ENCODE measurements around the gene NPC2. TPM values are rescaled to one million over a fixed set of nuclear protein-coding genes. Genes with fewer than 3 reads are reported as not detected.

Gene NPC2
- total RNA-seq, 1 experiment from 2014 or later = 195 TPM

- Histone ChIP-seq H3K27ac (ENCODE audit: low read length) (peak overlapping the region; percentile 48), H3K9me3 (ENCODE audit: low read length) (no peaks in the 10 kb centered on the region), H3F3A (ENCODE audit: low read length, unreplicated experiment) (peaks cover 4% of the 10 kb centered on the region), H2AFZ (ENCODE audit: low read length) (peak overlapping the region; percentile 32; the same call in 1 of the 2 replicates), H4K20me1 (ENCODE audit: low read length) (no peaks in the 10 kb centered on the region), H3K4me2 (ENCODE audit: low read length) (peak overlapping the region; percentile 63), H3K4me1 (ENCODE audit: insufficient read depth, low read length) (peaks cover 52% of the 10 kb centered on the region), H3K36me3 (ENCODE audit: low read depth, low read length) (peaks cover 17% of the 10 kb centered on the region), H3K79me2 (ENCODE audit: low read length) (peaks cover 56% of the 10 kb centered on the region), H3K4me3 (ENCODE audit: low read length) (peak overlapping the region; percentile 29; the same call in 1 of the 2 replicates), H3K27me3 (ENCODE audit: low read length) (no peaks in the 10 kb centered on the region), H3K9me2 (replicated peaks; ENCODE audit: low read length) (no peaks in the 10 kb centered on the region), H3K9ac (ENCODE audit: low read length) (no peak overlapping the region)
- ATAC-seq = peak; percentile 5
- DNase-seq = peak; percentile 93
- BruUV-seq (replicated peaks) = no TSS peak
- TF ChIP-seq CTCF (conservative IDR thresholded peaks at IDR 0.05; ENCODE audit: low read depth, low read length) = no peak
- TF ChIP-seq EZH2 (IDR thresholded peaks at IDR 0.05; ENCODE audit: low read length, unreplicated experiment) = no peak
- TF ChIP-seq EZH2phosphoT487 (IDR thresholded peaks at IDR 0.05; ENCODE audit: borderline replicate concordance, low read length) = no peak
- intact Hi-C loops (cut with micrococcal nuclease) = no loop called here
- CTCF ChIA-PET = no interaction called here
- POLR2A ChIA-PET (ENCODE audit: unreplicated experiment) = no interaction called here
Observed at GRCh38 chr14:74488786-74489397, 4.2 kb downstream of the NPC2 start.

GRCh38 chr14:74486164-74486563 lies 6.9 kb downstream of the NPC2 start:
- no peak overlapping the region for H3K4me2 ChIP-seq (ENCODE audit: low read length)
- TF ChIP-seq CTCF (conservative IDR thresholded peaks at IDR 0.05; ENCODE audit: low read depth, low read length) = no peak
- no peak for TF ChIP-seq EZH2 (IDR thresholded peaks at IDR 0.05; ENCODE audit: low read length, unreplicated experiment)
- TF ChIP-seq EZH2phosphoT487 (IDR thresholded peaks at IDR 0.05; ENCODE audit: borderline replicate concordance, low read length) = no peak
- H3F3A ChIP-seq (ENCODE audit: low read length, unreplicated experiment) = peaks cover 4% of the 10 kb centered on the region
- H3K9me2 ChIP-seq (replicated peaks; ENCODE audit: low read length) = no peaks in the 10 kb centered on the region
- H4K20me1 ChIP-seq (ENCODE audit: low read length) = no peaks in the 10 kb centered on the region
- intact Hi-C loops (cut with micrococcal nuclease) = no loop called here
- H3K36me3 ChIP-seq (ENCODE audit: low read depth, low read length) = peaks cover 25% of the 10 kb centered on the region
- H3K27ac ChIP-seq (ENCODE audit: low read length) = no peak overlapping the region
- H2AFZ ChIP-seq (ENCODE audit: low read length) = no peak overlapping the region
- H3K79me2 ChIP-seq (ENCODE audit: low read length) = peaks cover 35% of the 10 kb centered on the region
- no peaks in the 10 kb centered on the region for H3K9me3 ChIP-seq (ENCODE audit: low read length)
- H3K4me3 ChIP-seq (ENCODE audit: low read length) = no peak overlapping the region
- H3K27me3 ChIP-seq (ENCODE audit: low read length) = no peaks in the 10 kb centered on the region
- ChIA-PET POLR2A (ENCODE audit: unreplicated experiment) (no interaction called here), CTCF (no interaction called here)
- ATAC-seq (no peak), DNase-seq (no peak)
- BruUV-seq (replicated peaks) = no TSS peak
- H3K9ac ChIP-seq (ENCODE audit: low read length) = no peak overlapping the region
- H3K4me1 ChIP-seq (ENCODE audit: insufficient read depth, low read length) = peaks cover 47% of the 10 kb centered on the region

- DNase-seq (no peak), ATAC-seq (no peak)
- Histone ChIP-seq H2AFZ (ENCODE audit: low read length) (no peak overlapping the region), H3F3A (ENCODE audit: low read length, unreplicated experiment) (no peaks in the 10 kb centered on the region), H4K20me1 (ENCODE audit: low read length) (no peaks in the 10 kb centered on the region), H3K4me2 (ENCODE audit: low read length) (no peak overlapping the region), H3K27me3 (ENCODE audit: low read length) (no peaks in the 10 kb centered on the region), H3K9me2 (replicated peaks; ENCODE audit: low read length) (no peaks in the 10 kb centered on the region), H3K79me2 (ENCODE audit: low read length) (peaks cover 19% of the 10 kb centered on the region), H3K4me1 (ENCODE audit: insufficient read depth, low read length) (peaks cover 21% of the 10 kb centered on the region), H3K4me3 (ENCODE audit: low read length) (no peak overlapping the region), H3K9me3 (ENCODE audit: low read length) (no peaks in the 10 kb centered on the region), H3K9ac (ENCODE audit: low read length) (no peak overlapping the region), H3K27ac (ENCODE audit: low read length) (no peak overlapping the region), H3K36me3 (ENCODE audit: low read depth, low read length) (peaks cover 29% of the 10 kb centered on the region)
- intact Hi-C loops (cut with micrococcal nuclease) = no loop called here
- TF ChIP-seq CTCF (conservative IDR thresholded peaks at IDR 0.05; ENCODE audit: low read depth, low read length) (no peak), EZH2phosphoT487 (IDR thresholded peaks at IDR 0.05; ENCODE audit: borderline replicate concordance, low read length) (no peak), EZH2 (IDR thresholded peaks at IDR 0.05; ENCODE audit: low read length, unreplicated experiment) (no peak)
- BruUV-seq (replicated peaks) = no TSS peak
- ChIA-PET POLR2A (ENCODE audit: unreplicated experiment) (no interaction called here), CTCF (no interaction called here)
Observed at GRCh38 chr14:74483321-74483720, 9.8 kb downstream of the NPC2 start.
